Ishikawa (cell line): ENCODE measurements around the gene OMD.

Experiments
- CREB1 ChIP-seq: IDR thresholded peaks from 2 replicates; pipeline ENCODE4 v1.6.1; 2012; ENCODE audit warnings: low read depth
- EGR1 ChIP-seq: IDR thresholded peaks from 2 replicates; pipeline ENCODE4 v1.6.1; 2012
- EP300 ChIP-seq: IDR thresholded peaks from 2 replicates; pipeline ENCODE4 v1.6.1; 2012; ENCODE audit warnings: borderline replicate concordance
- FOXM1 ChIP-seq: IDR thresholded peaks from 2 replicates; pipeline ENCODE4 v1.6.1; 2012; ENCODE audit warnings: low read depth, borderline replicate concordance
- MAX ChIP-seq: IDR thresholded peaks from 2 replicates; pipeline ENCODE4 v1.6.1; 2012
- RAD21 ChIP-seq: IDR thresholded peaks from 2 replicates; pipeline ENCODE4 v1.6.1; 2012; ENCODE audit warnings: low read depth
- REST ChIP-seq: IDR thresholded peaks from 2 replicates; pipeline ENCODE4 v1.6.1; 2012; ENCODE audit warnings: low read depth, mild to moderate bottlenecking
- TAF1 ChIP-seq: IDR thresholded peaks from 2 replicates; pipeline ENCODE4 v1.6.1; 2012; ENCODE audit warnings: low read depth, mild to moderate bottlenecking
- TCF12 ChIP-seq: IDR thresholded peaks from 2 replicates; pipeline ENCODE4 v1.6.1; 2012; ENCODE audit warnings: low read depth
- ZBTB7A ChIP-seq: IDR thresholded peaks from 2 replicates; pipeline ENCODE4 v1.6.1; 2012; ENCODE audit warnings: low read depth

- TF ChIP-seq TCF12 (no peak), FOXM1 (no peak), TAF1 (no peak), CREB1 (no peak), EGR1 (no peak), MAX (no peak), REST (no peak), EP300 (no peak), ZBTB7A (no peak), RAD21 (no peak)
Measured at GRCh38 chr9:92406477-92406876, 17.8 kb downstream of the OMD start.
